Natural killer cell treated with Interleukin-12 subunit alpha and Interleukin-12 subunit beta and Interleukin-15 and Interleukin-18, amount 100 ng/mL, for 72 hours (primary cell): ENCODE data around the gene ITGA7. TPM values are rescaled to one million over a fixed set of nuclear protein-coding genes. Genes with fewer than 3 reads are reported as not detected.

Experiments used
- ATAC-seq, 2 donors: fragments of 150-1000 bp; cut with Tn5 transposase in 1 of 2; sonication (Bioruptor Pico), chemical (Tn5 transposase) in 1 of 2; 2 replicates each; pipeline ENCODE4 v1.10.0; 2021
- DNase-seq: peaks from one replicate; pipeline ENCODE4 v3.0.0; 2022; ENCODE audit warnings: low spot score
- H3K27ac Mint-ChIP-seq, 2 donors: 1 replicate in 1 of 2; 2 replicates in 1 of 2; pipeline ENCODE4 v1.8.0; 2022; ENCODE audit warnings: mixed read lengths in 2 of 2, mild to moderate bottlenecking in 1 of 2, moderate library complexity in 1 of 2
- H3K27me3 Mint-ChIP-seq, 2 donors: 1 replicate in 1 of 2; 2 replicates in 1 of 2; pipeline ENCODE4 v1.8.0; 2022; ENCODE audit warnings: mixed read lengths in 2 of 2
- H3K36me3 Mint-ChIP-seq: one replicate; pipeline ENCODE4 v1.8.0; 2022; ENCODE audit warnings: mixed read lengths
- H3K4me1 Mint-ChIP-seq, 2 donors: 1 replicate in 1 of 2; 2 replicates in 1 of 2; pipeline ENCODE4 v1.8.0; 2022; ENCODE audit warnings: low read depth in 2 of 2, mixed read lengths in 2 of 2, mild to moderate bottlenecking in 1 of 2
- H3K4me3 Mint-ChIP-seq: one replicate; pipeline ENCODE4 v1.8.0; 2022; ENCODE audit warnings: mixed read lengths
- H3K9me3 Mint-ChIP-seq: 2 replicates; pipeline ENCODE4 v1.8.0; 2022; ENCODE audit warnings: mixed read lengths
- total RNA-seq, 2 donors: library from RNA; stranded (reverse); gene quantifications; one replicate each; pipeline ENCODE4 v1.2.3, GENCODE V29; 2022

Gene ITGA7
- total RNA-seq, 2 donors from 2014 or later = 2.1 to 4.2 TPM

GRCh38 chr12:55637467-55637866 lies 70.2 kb downstream of the ITGA7 start:
- no peaks in the 10 kb centered on the region for H3K9me3 Mint-ChIP-seq
- no peak for DNase-seq
- peak overlapping the region; percentile 30 for H3K4me3 Mint-ChIP-seq
- ATAC-seq = peak; percentile 15 to 73
- H3K27ac Mint-ChIP-seq = no peak overlapping the region
- no peaks in the 10 kb centered on the region for H3K36me3 Mint-ChIP-seq
- H3K27me3 Mint-ChIP-seq = peaks cover 17 to 28% of the 10 kb centered on the region in 2 donors
- peaks cover 8 to 10% of the 10 kb centered on the region in 2 donors for H3K4me1 Mint-ChIP-seq

DNA sequence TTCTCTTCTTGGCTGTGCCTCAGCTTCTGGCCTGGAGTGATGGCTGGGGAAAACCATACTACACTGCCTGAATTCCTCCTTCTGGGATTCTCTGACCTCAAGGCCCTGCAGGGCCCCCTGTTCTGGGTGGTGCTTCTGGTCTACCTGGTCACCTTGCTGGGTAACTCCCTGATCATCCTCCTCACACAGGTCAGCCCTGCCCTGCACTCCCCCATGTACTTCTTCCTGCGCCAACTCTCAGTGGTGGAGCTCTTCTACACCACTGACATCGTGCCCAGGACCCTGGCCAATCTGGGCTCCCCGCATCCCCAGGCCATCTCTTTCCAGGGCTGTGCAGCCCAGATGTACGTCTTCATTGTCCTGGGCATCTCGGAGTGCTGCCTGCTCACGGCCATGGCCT lies 70.9 kb downstream of the ITGA7 start, which contains the start of gene OR10P1:
TSS of gene OR10P1 (plus strand) at position 40 of the 400 bp plus-strand sequence. CDS start at position 40, 0 bp downstream.
- Mint-ChIP-seq H3K9me3 (no peaks in the 10 kb centered on the region), H3K27me3 (peaks cover 17 to 30% of the 10 kb centered on the region in 2 donors), H3K4me1 (peaks cover 2 to 4% of the 10 kb centered on the region in 2 donors), H3K4me3 (peak within 1 kb of the TSS; percentile 30), H3K36me3 (no peaks in the 10 kb centered on the region), H3K27ac (no peak within 1 kb of the TSS)
- ATAC-seq (peak in 1 of 2 donors; percentile 59), DNase-seq (no peak)

DNA sequence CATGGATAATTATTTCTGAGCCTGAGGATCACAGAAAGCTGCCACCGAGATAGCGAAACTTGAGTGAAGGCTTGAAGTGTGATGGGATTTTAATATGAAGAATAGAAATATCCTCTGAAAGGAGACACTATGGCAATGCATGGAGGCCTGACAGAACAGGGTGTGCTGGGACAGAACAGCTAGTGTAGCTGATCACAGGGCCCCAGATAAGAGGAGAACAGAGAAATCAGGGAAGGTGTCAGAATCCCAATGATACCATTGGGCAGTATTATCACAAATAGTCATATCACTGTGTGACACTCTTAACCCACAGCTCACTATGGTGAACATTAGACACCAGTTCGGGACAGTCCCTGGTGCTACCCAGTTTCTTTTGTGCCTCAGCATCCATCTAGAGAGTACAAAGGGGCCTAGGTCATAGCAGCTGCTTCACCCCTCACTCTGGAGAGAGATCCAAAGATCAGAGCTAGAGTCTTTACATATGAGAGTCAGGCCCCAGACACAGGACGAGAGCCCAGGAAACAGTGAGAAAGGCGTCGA lies 71.5 kb downstream of the ITGA7 start:
- H3K4me1 Mint-ChIP-seq = peaks cover 0 to 4% of the 10 kb centered on the region in 2 donors
- ATAC-seq = no peak
- no peak overlapping the region for H3K4me3 Mint-ChIP-seq
- H3K27me3 Mint-ChIP-seq = peaks cover 17 to 30% of the 10 kb centered on the region in 2 donors
- no peaks in the 10 kb centered on the region for H3K9me3 Mint-ChIP-seq
- no peak for DNase-seq
- H3K27ac Mint-ChIP-seq = no peak overlapping the region
- no peaks in the 10 kb centered on the region for H3K36me3 Mint-ChIP-seq

Other genes starting within 250 kb of the ITGA7 start
- gene OR6C70, start 237.8 kb downstream of the ITGA7 start, total RNA-seq = not detected
- gene OR6C68, start 215.5 kb downstream of the ITGA7 start, total RNA-seq = not detected
- gene OR6C4, start 158.3 kb downstream of the ITGA7 start, total RNA-seq = not detected
- not detected for gene OR2AP1, start 135.4 kb downstream of the ITGA7 start, total RNA-seq
- not detected for gene OR10P1, start 71.0 kb downstream of the ITGA7 start, total RNA-seq
- gene BLOC1S1, start 8.1 kb upstream of the ITGA7 start, total RNA-seq = 10 to 100 TPM; 54.8 to 85.8 TPM
- 10 to 100 TPM; 10.2 to 11.7 TPM for gene RDH5, start 12.5 kb upstream of the ITGA7 start, total RNA-seq
- gene CD63, start 21.1 kb upstream of the ITGA7 start, total RNA-seq = 100 to 1,000 TPM; 263 to 327 TPM
- gene GDF11, start 35.2 kb upstream of the ITGA7 start, total RNA-seq = 10 to 100 TPM in 1 of 2 donors, 1 to 10 TPM in 1; 5.0 to 18.4 TPM
- 10 to 100 TPM; 68.0 to 74.9 TPM for gene SARNP, start 109.8 kb upstream of the ITGA7 start, total RNA-seq
- 10 to 100 TPM; 36.9 to 56.7 TPM for gene ORMDL2, start 110.1 kb upstream of the ITGA7 start, total RNA-seq
- gene DNAJC14, start 121.7 kb upstream of the ITGA7 start, total RNA-seq = 10 to 100 TPM; 38.8 to 40.0 TPM
- gene MMP19, start 135.0 kb upstream of the ITGA7 start, total RNA-seq = under 1 TPM in 1 of 2 donors, not detected in 1; 0.24 TPM
- gene PYM1, start 220.0 kb upstream of the ITGA7 start, total RNA-seq = 10 to 100 TPM; 31.6 to 34.0 TPM
- gene DGKA, start 223.3 kb upstream of the ITGA7 start, total RNA-seq = 100 to 1,000 TPM in 1 of 2 donors, 10 to 100 TPM in 1; 81.9 to 168 TPM